HG02610 (cell line): ENCODE data around the gene COG3.
"Not testable (repeated sequence)": the region's sequence is repeated elsewhere in the genome, so short reads cannot be mapped to it uniquely, and the experiment has no call there.

Experiments
- ATAC-seq: cut with Tn5 transposase; IDR thresholded peaks from one replicate; pipeline ENCODE4 v1.9.1; 2021; ENCODE audit warnings: mild to moderate bottlenecking, moderate library complexity; ENCODE audit not compliant: unreplicated experiment

COG3 gene

GRCh38 chr13:45464687-45465453 is at the start of gene COG3:
TSS of gene COG3 (plus strand) at chr13:45464939. CDS start at chr13:45465037, 98 bp downstream.
- ATAC-seq: peak; percentile 93

DNA sequence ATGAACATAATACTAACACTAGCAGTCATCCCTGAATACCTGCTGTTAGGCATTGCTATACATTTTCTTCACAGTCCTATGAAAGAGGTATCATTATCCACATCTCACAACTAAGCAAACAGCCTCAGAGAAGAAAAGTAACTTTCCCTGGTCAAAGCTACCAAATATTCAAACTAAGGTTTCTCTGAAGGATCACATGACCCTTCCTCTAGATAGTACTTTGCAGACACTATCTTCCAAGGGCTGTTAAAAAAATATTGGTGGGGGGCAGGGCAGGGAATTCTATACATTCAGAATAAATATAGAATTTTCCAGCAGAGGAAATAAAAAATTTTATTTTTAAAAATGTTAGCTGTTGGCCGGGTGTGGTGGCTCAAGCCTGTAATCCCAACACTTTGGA is 49.6 kb upstream of the COG3 start:
- ATAC-seq: no peak

DNA sequence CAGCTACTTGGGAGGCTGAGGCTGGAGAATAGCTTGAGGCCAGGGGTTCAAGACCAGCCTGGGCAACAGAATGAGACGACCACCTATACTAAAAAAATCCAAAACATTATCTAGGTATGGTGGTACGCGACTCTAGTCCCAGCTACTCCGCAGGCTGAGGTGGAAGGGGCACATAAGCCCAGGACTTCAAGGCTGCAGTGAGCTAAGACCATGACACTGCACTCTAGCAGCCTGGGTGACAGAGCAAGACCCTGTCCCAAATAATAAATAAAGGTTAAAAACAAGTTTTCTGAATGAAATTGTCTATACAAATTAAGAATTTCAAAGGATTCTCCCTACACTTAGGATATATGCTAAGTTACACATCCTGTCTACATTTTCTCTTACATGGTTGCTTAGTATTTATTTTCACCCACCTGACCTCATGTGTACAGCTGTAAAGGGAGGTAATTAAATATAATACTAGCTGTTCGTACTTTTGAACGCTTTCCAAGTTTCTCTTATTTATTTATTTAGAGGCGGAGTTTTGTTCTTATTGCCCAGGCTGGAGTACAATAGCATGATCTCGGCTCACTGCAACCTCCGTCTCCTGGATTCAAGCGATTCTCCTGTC is 48.1 kb upstream of the COG3 start:
- no peak for ATAC-seq

DNA sequence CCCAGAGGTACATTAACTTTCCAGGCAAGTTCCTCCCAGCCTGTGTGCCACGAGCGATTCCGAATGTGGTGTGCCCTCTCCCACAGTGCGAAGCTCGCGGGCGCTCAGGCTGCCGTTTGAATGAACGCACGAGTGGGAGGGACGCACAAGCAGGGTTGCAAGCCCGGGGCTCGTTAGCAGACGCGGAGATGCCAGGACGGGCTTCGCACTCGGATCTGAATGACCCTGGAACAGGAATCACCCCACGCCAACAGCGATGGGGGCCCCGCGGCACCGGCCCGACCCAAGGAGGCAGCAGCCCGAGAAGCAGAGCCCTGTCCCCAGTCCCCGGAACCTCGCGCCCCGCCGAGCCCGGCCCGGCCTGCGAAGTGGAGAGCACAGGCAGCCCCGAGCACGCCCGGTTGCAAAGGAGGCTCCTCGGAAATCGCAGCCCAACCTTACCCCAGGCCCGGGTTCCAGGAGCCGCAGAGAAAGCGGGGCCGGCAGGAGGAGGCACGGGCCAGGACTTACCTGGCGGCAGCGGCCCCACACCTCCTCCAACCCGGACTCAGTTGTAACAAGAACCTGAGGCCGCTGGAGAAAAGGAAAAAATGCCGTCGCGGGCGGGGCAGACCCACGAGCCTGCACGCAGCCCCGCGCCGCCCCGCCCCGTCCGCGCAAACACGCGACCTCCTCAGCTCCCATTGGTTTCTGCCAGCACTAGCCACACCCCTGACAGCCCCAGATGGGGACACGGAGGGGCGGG is 46.8 kb upstream of the COG3 start, which contains the start of gene SLC25A30:
Gene SLC25A30, minus strand, starts transcription at position 584 of the 745 bp plus-strand sequence. CDS start 6,948 bp downstream, outside the sequence.
- ATAC-seq: peak; percentile 95

DNA sequence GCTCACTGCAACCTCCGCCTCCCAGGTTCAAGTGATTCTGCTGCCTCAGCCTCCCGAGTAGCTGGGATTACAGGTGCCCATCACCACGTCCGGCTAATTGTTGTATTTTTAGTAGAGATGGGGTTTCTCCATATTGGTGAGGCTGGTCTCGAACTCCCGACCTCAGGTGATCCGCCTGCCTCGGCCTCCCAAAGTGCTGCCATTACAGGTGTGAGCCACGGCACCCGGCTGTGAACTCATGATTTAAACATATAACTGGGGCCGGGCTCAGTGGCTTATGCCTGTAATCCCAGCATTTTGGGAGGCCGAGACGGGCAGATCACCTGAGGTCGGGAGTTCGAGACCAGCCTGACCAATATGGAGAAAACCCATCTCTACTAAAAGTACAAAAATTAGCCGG is 45.4 kb upstream of the COG3 start:
- not testable (repeated sequence) for ATAC-seq

DNA sequence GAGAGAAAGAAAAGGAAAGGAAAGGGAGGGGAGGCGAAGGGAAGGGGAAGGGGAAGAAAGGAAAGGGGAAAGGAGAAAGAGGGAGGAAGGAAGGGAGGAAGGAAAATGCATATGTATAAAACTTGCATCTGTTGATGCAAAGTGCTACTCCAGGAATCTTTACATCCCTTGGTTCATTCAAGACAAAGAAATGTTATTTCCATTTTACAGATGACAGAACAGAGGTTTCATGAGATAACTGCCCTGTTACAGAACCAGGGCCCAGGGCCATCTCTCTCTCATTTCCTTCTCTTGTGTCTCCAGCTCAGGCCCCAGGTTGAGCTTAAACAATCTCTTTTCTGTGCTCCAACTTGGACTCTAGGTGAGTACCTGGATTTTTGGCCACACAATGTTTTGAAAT is 44.8 kb upstream of the COG3 start:
- ATAC-seq: no peak

GRCh38 chr13:45422731-45423292 is 41.9 kb upstream of the COG3 start:
- ATAC-seq: no peak

DNA sequence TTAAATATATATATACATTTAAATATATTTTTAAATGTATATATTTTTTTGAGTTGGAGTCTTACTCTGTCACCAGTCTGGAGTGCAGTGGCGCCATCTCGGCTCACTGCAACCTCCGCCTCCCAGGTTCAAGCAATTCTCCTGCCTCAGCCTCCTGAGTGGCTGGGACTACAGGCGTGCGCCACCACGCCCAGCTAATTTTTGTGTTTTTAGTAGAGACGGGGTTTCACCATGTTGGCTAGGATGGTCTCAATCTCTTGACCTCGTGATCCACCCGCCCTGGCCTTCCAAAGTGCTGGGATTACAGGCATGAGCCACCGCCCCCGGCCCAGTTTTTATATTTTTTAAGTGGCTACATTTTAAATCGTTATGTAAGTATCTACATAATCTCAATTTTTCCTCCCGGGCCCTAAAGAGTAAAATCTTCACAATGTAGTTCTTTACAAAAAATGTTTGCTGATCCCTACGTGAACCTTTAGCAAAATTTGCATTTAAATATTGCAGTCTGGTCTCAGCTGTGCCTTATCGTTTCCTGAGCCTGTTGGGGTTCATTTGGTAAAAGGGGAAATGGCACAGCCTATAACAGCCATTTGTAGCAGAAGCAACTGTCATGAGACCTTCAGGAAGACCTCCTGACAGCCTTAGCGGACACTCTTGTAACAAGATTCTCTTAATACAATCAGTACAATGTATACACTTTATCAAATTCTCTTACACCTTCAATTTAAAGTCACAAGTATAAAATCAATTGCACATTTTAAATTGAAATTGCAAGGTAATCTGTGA is 38.5 kb upstream of the COG3 start:
- not testable (repeated sequence) for ATAC-seq

DNA sequence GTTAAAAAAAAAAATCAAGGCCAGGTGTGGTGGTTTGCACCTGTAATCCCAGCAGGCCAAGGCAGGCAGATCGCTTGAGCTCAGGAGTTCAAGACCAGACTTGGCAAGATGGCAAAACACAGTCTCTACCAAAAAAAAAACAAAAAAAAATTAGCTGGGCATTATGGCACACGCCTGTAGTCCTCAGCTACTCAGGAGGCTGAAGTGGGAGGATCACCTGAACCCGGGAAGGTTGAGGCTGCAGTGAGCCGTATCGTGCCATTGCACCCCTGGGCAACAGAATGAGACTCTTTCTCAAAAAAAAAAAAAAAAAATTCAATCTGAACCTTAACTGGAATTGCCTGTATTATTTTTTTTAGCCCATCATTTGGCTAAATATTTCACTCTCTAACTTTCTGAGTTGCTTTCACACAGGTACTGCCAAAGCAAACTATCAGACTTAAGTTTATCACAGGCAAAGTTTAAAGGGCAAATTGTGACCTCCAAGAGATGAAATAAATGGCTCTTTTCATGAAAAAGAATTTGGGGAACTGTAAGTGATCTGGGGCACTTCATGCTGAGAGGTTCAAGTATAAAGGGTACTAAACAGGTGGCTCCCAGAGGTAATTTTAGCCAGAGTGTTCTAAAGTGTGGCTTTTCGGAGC is 31.9 kb upstream of the COG3 start:
- ATAC-seq: no peak

GRCh38 chr13:45433381-45433790 is 31.4 kb upstream of the COG3 start:
- no peak for ATAC-seq

GRCh38 chr13:45434556-45435371 is 30.0 kb upstream of the COG3 start:
- ATAC-seq: no peak

DNA sequence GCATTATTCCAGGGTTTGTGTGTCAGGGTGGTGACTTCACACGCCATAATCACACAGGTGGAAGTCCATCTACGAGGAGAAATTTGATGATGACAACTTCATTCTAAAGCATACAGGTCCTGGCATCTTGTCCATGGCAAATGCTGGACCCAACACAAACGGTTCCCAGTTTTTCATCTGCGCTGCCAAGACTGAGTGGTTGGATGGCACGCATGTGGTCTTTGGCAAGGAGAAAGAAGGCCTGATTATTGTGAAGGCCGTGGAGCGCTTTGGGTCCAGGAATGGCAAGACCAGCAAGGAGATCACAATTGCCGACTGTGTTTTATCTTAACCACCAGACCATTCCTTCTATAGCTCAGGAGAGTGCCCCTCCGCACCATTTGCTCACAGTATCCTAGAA is 28.4 kb upstream of the COG3 start:
- ATAC-seq: no peak

DNA sequence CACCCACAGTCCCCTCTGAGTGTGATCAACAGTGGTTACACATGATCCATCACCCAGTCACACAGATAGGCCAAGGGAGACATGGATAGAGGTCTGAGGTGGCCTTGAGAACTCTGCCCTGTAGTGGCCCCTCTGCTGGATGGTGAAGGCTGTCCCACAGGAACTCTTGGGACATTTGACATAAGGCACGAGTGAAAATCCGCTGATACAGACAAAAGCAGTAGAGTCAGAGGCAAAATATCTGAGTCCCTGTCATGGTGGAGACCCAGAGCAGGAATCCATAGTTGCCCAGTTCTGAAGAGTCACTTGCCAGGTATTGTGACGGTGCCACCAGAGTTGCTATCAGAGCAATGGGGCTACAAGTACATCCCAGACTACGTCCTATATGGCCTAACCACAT is 27.8 kb upstream of the COG3 start:
- ATAC-seq: no peak

DNA sequence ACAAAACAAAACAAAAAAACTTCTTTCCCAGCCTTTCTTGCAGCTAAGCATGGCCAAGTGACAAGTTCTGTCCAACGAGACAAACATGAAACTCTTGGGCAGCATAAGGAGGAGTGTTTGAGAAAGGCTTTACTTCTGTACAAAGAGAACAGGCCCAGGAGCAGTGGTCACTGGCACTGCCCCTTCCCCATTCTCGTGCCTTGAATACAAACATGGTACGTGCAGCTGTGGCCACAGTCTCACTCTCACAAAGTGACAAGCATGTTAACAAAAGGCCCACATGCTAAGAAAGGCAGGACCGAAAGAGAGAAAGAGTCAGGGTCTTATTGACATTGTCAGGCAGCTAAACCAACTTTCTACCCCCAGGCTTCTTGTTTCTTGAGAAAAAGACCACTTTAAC is 26.8 kb upstream of the COG3 start:
- ATAC-seq: no peak

- no peak for ATAC-seq
These were observed 25.7 kb upstream of the COG3 start for GRCh38 chr13:45439008-45439407.

- no peak for ATAC-seq
These were observed 24.8 kb upstream of the COG3 start for GRCh38 chr13:45439781-45440462.

DNA sequence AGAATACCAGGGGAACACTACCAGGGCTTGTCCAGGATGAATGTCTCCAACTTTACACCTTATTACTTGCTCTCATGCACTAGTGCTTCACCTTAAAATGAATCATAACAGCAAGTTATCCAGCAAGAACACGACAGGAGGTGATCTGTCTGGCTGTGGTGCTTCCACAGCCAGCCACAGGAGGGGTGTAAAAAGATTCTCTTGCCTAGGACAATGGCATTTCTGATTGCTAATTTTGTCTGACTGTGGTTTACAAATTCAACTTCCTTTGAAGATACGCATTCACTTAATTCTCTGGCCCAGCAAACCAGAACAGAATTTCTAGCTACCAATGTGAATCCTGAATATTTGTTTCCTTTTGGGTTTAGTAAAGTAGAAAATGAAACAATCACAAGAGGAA is 23.1 kb upstream of the COG3 start:
- ATAC-seq: peak; percentile 92

- no peak for ATAC-seq
These were observed 19.7 kb upstream of the COG3 start for GRCh38 chr13:45445053-45445452.

DNA sequence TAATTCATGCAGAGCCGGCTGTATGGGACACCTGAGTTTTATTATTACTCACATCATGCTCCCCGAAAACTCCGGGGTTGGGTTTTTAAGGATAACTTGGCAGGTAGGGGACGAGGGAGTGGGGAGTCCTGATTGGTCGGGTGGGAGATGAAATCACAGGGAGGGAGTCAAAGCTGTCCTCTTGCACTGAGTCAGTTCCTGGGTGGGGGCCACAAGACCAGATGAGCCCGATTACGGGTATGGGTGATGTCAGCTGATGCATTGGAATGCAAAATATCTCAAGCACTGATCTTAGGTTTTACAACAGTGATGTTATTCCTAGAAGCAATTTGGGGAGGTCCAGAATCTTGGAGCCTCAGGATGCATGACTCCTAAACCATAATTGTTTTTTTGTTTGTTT is 18.6 kb upstream of the COG3 start:
- no peak for ATAC-seq
